ENCODE results near the gene CHD3. TPM values are rescaled to one million over a fixed set of nuclear protein-coding genes. Genes with fewer than 3 reads are reported as not detected.

Gene CHD3
- polyA plus RNA-seq, 2 of the 4 experiments (the other 2 are of a cell fraction): 56.3 to 111 TPM

DNA sequence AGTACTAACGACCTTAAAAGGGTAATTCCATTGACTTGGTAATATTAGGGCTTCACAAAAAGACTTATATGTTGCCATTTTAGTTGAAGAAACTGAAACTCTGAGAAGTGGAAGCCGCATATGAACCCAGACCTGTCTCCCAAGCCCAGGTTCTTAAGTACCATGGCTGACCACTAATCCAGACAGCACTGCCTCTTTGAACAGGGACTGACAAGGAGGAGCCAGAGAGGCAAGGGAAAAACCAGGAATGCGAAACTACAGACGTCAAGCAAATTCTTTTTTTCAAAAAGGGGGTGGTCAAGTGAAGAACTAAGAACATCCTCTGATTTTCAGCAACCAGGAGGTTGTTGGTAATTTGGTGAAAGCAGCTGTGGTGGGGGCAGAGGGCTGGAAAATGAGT is 15.5 kb upstream of the CHD3 start (continued):
- TF ChIP-seq EHF (CRISPR knock-in tag; IDR thresholded peaks at IDR 0.05) (no peak), RNF2 (IDR thresholded peaks at IDR 0.05; ENCODE audit: borderline replicate concordance, low read depth) (no peak), TFCP2L1 (CRISPR knock-in tag; IDR thresholded peaks at IDR 0.05) (no peak), HOXA7 (CRISPR knock-in tag; IDR thresholded peaks at IDR 0.05) (no peak), NFE2L2 (conservative IDR thresholded peaks at IDR 0.05; ENCODE audit: low read length) (no peak), JUN (IDR thresholded peaks at IDR 0.05) (no peak), ZFP36 (IDR thresholded peaks at IDR 0.05; ENCODE audit: borderline replicate concordance, partially characterized antibody) (no peak)
- TF ChIP-seq, protein P1, sequence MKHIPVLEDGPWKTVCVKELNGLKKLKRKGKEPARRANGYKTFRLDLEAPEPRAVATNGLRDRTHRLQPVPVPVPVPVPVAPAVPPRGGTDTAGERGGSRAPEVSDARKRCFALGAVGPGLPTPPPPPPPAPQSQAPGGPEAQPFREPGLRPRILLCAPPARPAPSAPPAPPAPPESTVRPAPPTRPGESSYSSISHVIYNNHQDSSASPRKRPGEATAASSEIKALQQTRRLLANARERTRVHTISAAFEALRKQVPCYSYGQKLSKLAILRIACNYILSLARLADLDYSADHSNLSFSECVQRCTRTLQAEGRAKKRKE (CRISPR knock-in tag; IDR thresholded peaks at IDR 0.05; ENCODE audit: low read depth): no peak

DNA sequence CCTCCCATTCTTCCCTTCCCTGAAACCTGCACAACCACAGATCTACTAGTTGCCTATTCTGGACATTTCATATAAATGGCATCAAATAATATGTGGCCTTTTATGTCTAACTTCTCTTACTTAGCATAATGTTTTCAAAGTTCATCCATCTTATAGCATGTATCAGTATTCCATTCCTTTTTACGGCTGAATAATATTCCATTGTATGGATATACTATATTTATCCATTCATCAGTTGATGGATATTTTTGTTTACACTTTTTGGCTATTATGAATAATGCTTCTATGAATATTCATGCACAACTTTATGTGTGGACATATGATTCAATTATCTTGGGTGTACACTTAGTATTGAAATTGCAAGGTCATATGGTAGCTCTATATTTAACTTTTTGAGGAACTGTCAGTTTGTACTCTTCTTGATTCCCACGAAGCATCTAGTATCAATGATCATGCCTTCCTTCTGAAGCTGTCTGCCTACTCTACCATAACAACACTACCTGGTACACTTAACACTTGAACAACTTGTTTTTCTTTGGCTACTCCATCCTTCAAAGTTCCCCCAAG is 12.7 kb upstream of the CHD3 start:
- H3K4me2 ChIP-seq: no peak overlapping the region
- ChIA-PET POLR2A (interaction anchor here (1.4 kb wide), 1 partner anchor 10 kb away, joined by 3 read pairs; no protein-coding TSS in a partner anchor), CTCF (interaction anchor here (1.6 to 10.6 kb wide), 4 partner anchors 13 to 114 kb away, joined by 5 to 108 read pairs (median 11); partner anchors contain the start of gene NAA38)
- no peak overlapping the region for H3K4me3 ChIP-seq
- TF ChIP-seq, protein P1 (CRISPR knock-in tag; IDR thresholded peaks at IDR 0.05; ENCODE audit: low read depth): no peak
- TF ChIP-seq HOXB5 (CRISPR knock-in tag; IDR thresholded peaks at IDR 0.05) (no peak), HEYL (CRISPR knock-in tag; IDR thresholded peaks at IDR 0.05) (no peak), BHLHE40 (IDR thresholded peaks at IDR 0.05; ENCODE audit: low read depth, low read length) (no peak), KDM5A (IDR thresholded peaks at IDR 0.05) (no peak), HDAC2 (IDR thresholded peaks at IDR 0.05) (no peak), EP300 (IDR thresholded peaks at IDR 0.05) (no peak), POLR2A (IDR thresholded peaks at IDR 0.05; ENCODE audit: low read length) (no peak), HOXB13 (CRISPR knock-in tag; IDR thresholded peaks at IDR 0.05; ENCODE audit: low read depth) (no peak), MYC (IDR thresholded peaks at IDR 0.05; ENCODE audit: borderline replicate concordance, low read length) (no peak), JUN (IDR thresholded peaks at IDR 0.05) (no peak), CHD4 (IDR thresholded peaks at IDR 0.05; ENCODE audit: borderline replicate concordance) (no peak), FOSB (CRISPR knock-in tag; IDR thresholded peaks at IDR 0.05) (no peak)
- TF ChIP-seq, protein P2, sequence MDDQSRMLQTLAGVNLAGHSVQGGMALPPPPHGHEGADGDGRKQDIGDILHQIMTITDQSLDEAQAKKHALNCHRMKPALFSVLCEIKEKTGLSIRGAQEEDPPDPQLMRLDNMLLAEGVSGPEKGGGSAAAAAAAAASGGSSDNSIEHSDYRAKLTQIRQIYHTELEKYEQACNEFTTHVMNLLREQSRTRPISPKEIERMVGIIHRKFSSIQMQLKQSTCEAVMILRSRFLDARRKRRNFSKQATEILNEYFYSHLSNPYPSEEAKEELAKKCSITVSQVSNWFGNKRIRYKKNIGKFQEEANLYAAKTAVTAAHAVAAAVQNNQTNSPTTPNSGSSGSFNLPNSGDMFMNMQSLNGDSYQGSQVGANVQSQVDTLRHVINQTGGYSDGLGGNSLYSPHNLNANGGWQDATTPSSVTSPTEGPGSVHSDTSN (IDR thresholded peaks at IDR 0.05): no peak
- TF ChIP-seq, protein P3, sequence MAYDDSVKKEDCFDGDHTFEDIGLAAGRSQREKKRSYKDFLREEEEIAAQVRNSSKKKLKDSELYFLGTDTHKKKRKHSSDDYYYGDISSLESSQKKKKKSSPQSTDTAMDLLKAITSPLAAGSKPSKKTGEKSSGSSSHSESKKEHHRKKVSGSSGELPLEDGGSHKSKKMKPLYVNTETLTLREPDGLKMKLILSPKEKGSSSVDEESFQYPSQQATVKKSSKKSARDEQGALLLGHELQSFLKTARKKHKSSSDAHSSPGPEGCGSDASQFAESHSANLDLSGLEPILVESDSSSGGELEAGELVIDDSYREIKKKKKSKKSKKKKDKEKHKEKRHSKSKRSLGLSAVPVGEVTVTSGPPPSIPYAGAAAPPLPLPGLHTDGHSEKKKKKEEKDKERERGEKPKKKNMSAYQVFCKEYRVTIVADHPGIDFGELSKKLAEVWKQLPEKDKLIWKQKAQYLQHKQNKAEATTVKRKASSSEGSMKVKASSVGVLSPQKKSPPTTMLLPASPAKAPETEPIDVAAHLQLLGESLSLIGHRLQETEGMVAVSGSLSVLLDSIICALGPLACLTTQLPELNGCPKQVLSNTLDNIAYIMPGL (CRISPR knock-in tag; IDR thresholded peaks at IDR 0.05; ENCODE audit: borderline replicate concordance): no peak
- TF ChIP-seq, protein P4, sequence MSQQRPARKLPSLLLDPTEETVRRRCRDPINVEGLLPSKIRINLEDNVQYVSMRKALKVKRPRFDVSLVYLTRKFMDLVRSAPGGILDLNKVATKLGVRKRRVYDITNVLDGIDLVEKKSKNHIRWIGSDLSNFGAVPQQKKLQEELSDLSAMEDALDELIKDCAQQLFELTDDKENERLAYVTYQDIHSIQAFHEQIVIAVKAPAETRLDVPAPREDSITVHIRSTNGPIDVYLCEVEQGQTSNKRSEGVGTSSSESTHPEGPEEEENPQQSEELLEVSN (IDR thresholded peaks at IDR 0.05; ENCODE audit: borderline replicate concordance, low read depth): no peak
- TF ChIP-seq, protein P5, sequence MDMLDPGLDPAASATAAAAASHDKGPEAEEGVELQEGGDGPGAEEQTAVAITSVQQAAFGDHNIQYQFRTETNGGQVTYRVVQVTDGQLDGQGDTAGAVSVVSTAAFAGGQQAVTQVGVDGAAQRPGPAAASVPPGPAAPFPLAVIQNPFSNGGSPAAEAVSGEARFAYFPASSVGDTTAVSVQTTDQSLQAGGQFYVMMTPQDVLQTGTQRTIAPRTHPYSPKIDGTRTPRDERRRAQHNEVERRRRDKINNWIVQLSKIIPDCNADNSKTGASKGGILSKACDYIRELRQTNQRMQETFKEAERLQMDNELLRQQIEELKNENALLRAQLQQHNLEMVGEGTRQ (IDR thresholded peaks at IDR 0.05): no peak
- no peak overlapping the region for H3K27ac ChIP-seq
- H3K4me1 ChIP-seq: no peaks in the 10 kb centered on the region
- no peaks in the 10 kb centered on the region for H3K9me3 ChIP-seq
- peak; percentile 77 for FAIRE-seq
- DNase-seq (ENCODE audit: low read depth in 1 of 2, low spot score in 1 of 2): no peak
- WGBS (ENCODE audit: missing lambda C conversion rate): 82% methylated on average over 2 of the region's 2 CpGs
- ATAC-seq: no peak
